MM.1S (cell line): Measurements from ENCODE around the gene HSPA12B.

Source experiments
- DNase-seq: peaks from one replicate; pipeline ENCODE4 v3.0.0-alpha.2; 2015
- H2AFZ ChIP-seq: fragments of 300-600 bp; sonication (generic); 2 replicates; pipeline ENCODE4 v1.6.0; 2016; ENCODE audit warnings: antibody characterized with exemption, low read length
- H3F3A ChIP-seq: fragments of 300-600 bp; sonication (generic); 2 replicates; pipeline ENCODE4 v1.6.1; 2016; ENCODE audit warnings: mild to moderate bottlenecking, antibody characterized with exemption, low read length, moderate library complexity, mixed read lengths; ENCODE audit not compliant: insufficient read depth
- H3K27ac ChIP-seq: fragments of 300-600 bp; sonication (generic); 2 replicates; pipeline ENCODE4 v1.5.1; 2016; ENCODE audit warnings: mild to moderate bottlenecking, low read length
- H3K27me3 ChIP-seq: fragments of 300-600 bp; sonication (generic); replicated peaks from 2 replicates; pipeline ENCODE4 v1.6.0; 2016; ENCODE audit warnings: low read length; ENCODE audit not compliant: insufficient read depth
- H3K36me3 ChIP-seq: fragments of 300-600 bp; sonication (generic); replicated peaks from 2 replicates; pipeline ENCODE4 v1.6.1; 2016; ENCODE audit warnings: mild to moderate bottlenecking, low read length, mixed read lengths; ENCODE audit not compliant: insufficient read depth
- H3K4me1 ChIP-seq: fragments of 300-600 bp; sonication (generic); 2 replicates; pipeline ENCODE4 v1.6.1; 2016; ENCODE audit warnings: low read length, mixed read lengths
- H3K4me2 ChIP-seq: fragments of 300-600 bp; sonication (generic); 2 replicates; pipeline ENCODE4 v1.6.0; 2016; ENCODE audit warnings: low read depth, low read length
- H3K4me3 ChIP-seq: fragments of 300-600 bp; sonication (generic); 2 replicates; pipeline ENCODE4 v1.5.1; 2016; ENCODE audit warnings: low read length, mixed read lengths
- H3K79me2 ChIP-seq: fragments of 300-600 bp; sonication (generic); 2 replicates; pipeline ENCODE4 v1.6.1; 2016; ENCODE audit warnings: mixed run types, low read length, mixed read lengths
- H3K9ac ChIP-seq: fragments of 300-600 bp; sonication (generic); 2 replicates; pipeline ENCODE4 v1.6.1; 2016; ENCODE audit warnings: low read length, mixed read lengths
- H3K9me2 ChIP-seq: fragments of 300-600 bp; sonication (generic); replicated peaks from 2 replicates; pipeline ENCODE4 v1.6.1; 2016; ENCODE audit warnings: mild to moderate bottlenecking, low read length, mixed read lengths; ENCODE audit not compliant: insufficient read depth
- H3K9me3 ChIP-seq: fragments of 300-600 bp; sonication (generic); replicated peaks from 2 replicates; pipeline ENCODE4 v1.6.1; 2016; ENCODE audit warnings: mild to moderate bottlenecking, low read length, mixed read lengths; ENCODE audit not compliant: insufficient read depth
- H4K20me1 ChIP-seq: fragments of 300-600 bp; sonication (generic); 2 replicates; pipeline ENCODE4 v1.6.1; 2016; ENCODE audit warnings: mild to moderate bottlenecking, low read length, moderate library complexity, mixed read lengths; ENCODE audit not compliant: insufficient read depth
- EZH2 ChIP-seq: fragments of 300-600 bp; sonication (generic); optimal IDR thresholded peaks from 2 replicates; pipeline ENCODE3; 2017; ENCODE audit warnings: low read depth, mild to moderate bottlenecking, antibody characterized with exemption, low read length, mixed read lengths
- EZH2phosphoT487 ChIP-seq: fragments of 300-600 bp; sonication (generic); IDR thresholded peaks from 2 replicates; pipeline ENCODE4 v1.6.1; 2018; ENCODE audit warnings: antibody characterized with exemption, low read length
- TF ChIP-seq, protein P1 (sequence below): fragments of 300-600 bp; sonication (generic); IDR thresholded peaks from 2 replicates; pipeline ENCODE4 v1.5.1; 2016; ENCODE audit warnings: antibody characterized with exemption, low read length, mixed read lengths

The HSPA12B gene

DNA sequence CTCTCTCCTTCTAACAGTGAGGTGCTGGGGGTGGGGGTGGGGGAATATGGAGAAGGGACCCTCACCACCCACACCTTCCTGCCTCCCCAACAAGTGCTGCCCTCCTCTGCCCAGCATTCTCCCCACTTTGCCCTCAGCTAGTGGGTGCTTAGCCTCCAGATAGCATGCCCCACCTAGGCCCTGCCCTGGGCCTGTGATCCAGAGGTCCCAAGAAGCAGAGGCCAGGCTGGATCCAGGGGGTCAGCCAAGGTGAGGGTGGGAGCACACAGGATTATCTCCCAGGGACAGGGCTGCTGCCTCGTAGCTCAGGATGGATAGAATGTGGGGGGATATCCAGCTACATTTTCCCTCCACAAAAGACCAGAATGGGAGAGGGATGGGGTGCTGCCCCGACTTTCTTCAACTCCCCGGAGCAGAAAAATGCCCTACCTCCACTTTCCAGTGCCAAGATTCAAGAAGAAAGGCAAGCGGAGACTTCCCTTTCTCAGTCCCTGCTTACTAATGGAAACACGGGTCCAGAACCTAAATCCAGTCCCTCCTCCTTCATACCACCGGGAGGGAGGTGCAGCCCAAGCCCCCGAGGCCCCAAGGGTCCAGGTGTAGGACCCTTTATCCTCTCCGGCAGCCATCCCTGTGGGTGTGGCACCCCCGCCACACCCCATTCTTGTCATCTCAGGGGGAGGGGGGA lies 34.1 kb downstream of the HSPA12B start:
- Histone ChIP-seq H3K27me3 (no peaks in the 10 kb centered on the region), H3K4me2 (peak overlapping the region; percentile 87), H3K4me3 (peak overlapping the region; percentile 90), H3F3A (peaks cover 11% of the 10 kb centered on the region), H3K27ac (no peak overlapping the region), H3K9me2 (no peaks in the 10 kb centered on the region), H3K9me3 (no peaks in the 10 kb centered on the region), H3K36me3 (no peaks in the 10 kb centered on the region), H2AFZ (peak overlapping the region; percentile 91), H3K4me1 (peaks cover 15% of the 10 kb centered on the region), H4K20me1 (no peaks in the 10 kb centered on the region), H3K9ac (peak overlapping the region; percentile 66; the same call in 1 of the 2 replicates), H3K79me2 (peaks cover 18% of the 10 kb centered on the region)
- TF ChIP-seq, protein P1, sequence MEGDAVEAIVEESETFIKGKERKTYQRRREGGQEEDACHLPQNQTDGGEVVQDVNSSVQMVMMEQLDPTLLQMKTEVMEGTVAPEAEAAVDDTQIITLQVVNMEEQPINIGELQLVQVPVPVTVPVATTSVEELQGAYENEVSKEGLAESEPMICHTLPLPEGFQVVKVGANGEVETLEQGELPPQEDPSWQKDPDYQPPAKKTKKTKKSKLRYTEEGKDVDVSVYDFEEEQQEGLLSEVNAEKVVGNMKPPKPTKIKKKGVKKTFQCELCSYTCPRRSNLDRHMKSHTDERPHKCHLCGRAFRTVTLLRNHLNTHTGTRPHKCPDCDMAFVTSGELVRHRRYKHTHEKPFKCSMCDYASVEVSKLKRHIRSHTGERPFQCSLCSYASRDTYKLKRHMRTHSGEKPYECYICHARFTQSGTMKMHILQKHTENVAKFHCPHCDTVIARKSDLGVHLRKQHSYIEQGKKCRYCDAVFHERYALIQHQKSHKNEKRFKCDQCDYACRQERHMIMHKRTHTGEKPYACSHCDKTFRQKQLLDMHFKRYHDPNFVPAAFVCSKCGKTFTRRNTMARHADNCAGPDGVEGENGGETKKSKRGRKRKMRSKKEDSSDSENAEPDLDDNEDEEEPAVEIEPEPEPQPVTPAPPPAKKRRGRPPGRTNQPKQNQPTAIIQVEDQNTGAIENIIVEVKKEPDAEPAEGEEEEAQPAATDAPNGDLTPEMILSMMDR = no peak
- TF ChIP-seq EZH2phosphoT487 (no peak), EZH2 (no peak)
- DNase-seq = no peak

DNA sequence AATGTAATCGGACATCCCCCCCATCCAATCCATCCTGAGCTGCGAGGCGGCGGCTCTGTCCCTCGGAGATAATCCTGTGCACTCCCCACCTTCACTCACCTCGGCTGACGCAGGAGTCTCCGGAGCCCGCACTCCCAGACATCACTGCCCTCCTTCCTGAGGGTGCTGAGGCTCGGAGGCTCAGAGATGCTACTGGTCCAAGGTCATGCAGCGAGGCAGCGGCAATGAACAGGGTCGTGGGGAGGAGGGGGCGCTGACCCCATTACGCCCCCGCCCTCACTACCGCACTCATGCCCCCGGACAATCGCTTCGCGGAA lies 34.6 kb downstream of the HSPA12B start:
- Histone ChIP-seq H3K9me3 (no peaks in the 10 kb centered on the region), H3K9me2 (no peaks in the 10 kb centered on the region), H3F3A (peaks cover 11% of the 10 kb centered on the region), H3K27ac (no peak overlapping the region), H3K9ac (peak overlapping the region; percentile 66), H3K79me2 (peaks cover 18% of the 10 kb centered on the region), H3K4me1 (peaks cover 15% of the 10 kb centered on the region), H4K20me1 (no peaks in the 10 kb centered on the region), H3K27me3 (no peaks in the 10 kb centered on the region), H2AFZ (peak overlapping the region; percentile 91), H3K4me2 (peak overlapping the region; percentile 87), H3K36me3 (no peaks in the 10 kb centered on the region), H3K4me3 (peak overlapping the region; percentile 90)
- DNase-seq = no peak
- TF ChIP-seq EZH2phosphoT487 (no peak), EZH2 (no peak)
- TF ChIP-seq, protein P1 = no peak

DNA sequence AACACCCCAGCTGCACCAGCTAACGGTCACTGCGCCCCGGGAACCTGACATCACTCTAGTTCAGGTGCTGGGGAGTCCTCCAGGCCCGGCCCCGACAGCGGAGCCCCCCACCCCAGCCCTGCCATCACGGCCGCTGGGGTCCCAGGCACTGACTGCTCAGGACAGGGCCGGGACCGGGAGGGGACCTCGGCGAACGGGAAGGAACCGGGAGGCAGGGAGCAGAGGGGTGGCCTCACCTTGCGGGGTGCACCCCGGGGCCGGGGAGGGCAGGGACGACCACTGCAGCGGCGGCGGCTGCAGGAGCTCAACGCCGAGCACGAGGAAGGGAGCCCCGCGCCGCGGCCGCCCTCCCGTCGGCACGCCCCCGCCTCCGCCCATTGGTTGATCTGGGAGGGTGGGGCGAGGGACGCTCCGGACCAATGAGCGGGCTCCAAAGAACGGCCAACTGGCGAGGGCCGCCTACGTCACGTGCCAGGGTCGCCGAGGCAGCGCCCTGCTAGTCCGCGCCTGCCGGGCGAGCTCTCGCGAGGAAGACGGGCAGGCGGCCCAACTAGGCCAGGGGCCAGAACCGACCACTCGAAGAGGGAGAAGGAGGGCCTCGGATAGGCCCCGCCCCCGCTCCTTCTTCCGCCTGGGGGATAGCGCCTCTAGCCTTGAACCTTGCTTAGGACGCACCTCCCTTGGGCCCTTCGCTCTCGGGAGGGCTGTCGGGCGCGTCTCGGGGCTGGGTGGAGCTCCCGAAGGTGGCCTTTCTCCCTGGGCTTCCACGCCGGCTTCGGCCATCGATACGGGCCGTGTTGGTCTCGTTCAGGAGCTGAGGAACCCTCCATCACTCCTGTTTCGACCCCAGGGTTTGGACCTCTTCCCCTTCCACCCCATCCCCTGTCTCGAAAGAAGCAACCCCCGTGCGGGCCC lies 35.2 kb downstream of the HSPA12B start, which contains the start of gene ADISSP:
TSS of gene ADISSP (minus strand) at position 327 of the 915 bp plus-strand sequence. CDS start 7,653 bp downstream, outside the sequence.
- Histone ChIP-seq H3K4me1 (peaks cover 15% of the 10 kb centered on the region), H3K36me3 (no peaks in the 10 kb centered on the region)

More for the DNA sequence above, 35.2 kb downstream of the HSPA12B start, which contains the start of gene ADISSP:
- H3K4me3 ChIP-seq = peak within 1 kb of the TSS; percentile 90
- TF ChIP-seq EZH2phosphoT487 = no peak
- no peak for TF ChIP-seq EZH2
- TF ChIP-seq, protein P1 = no peak
- peak within 1 kb of the TSS; percentile 91 for H2AFZ ChIP-seq
- H4K20me1 ChIP-seq = no peaks in the 10 kb centered on the region
- H3K79me2 ChIP-seq = peaks cover 18% of the 10 kb centered on the region
- H3K4me2 ChIP-seq = peak within 1 kb of the TSS; percentile 87
- no peaks in the 10 kb centered on the region for H3K27me3 ChIP-seq
- peak; percentile 99 for DNase-seq
- H3K9ac ChIP-seq = peak within 1 kb of the TSS; percentile 88
- peak within 1 kb of the TSS; percentile 80 for H3K27ac ChIP-seq
- H3K9me2 ChIP-seq = no peaks in the 10 kb centered on the region
- peaks cover 11% of the 10 kb centered on the region for H3F3A ChIP-seq
- H3K9me3 ChIP-seq = no peaks in the 10 kb centered on the region
